NCI-H510A treated with DMSO at 0.1 percent for 48 hours (cell line): ENCODE data around the gene INPP5D.
"Not testable (repeated sequence)": the region's sequence is repeated elsewhere in the genome, so short reads cannot be mapped to it uniquely, and the experiment has no call there.

Experiments used
- DNase-seq: peaks from one replicate; lab custom pipeline; 2025; lab: John Stamatoyannopoulos, UW

Gene INPP5D

DNA sequence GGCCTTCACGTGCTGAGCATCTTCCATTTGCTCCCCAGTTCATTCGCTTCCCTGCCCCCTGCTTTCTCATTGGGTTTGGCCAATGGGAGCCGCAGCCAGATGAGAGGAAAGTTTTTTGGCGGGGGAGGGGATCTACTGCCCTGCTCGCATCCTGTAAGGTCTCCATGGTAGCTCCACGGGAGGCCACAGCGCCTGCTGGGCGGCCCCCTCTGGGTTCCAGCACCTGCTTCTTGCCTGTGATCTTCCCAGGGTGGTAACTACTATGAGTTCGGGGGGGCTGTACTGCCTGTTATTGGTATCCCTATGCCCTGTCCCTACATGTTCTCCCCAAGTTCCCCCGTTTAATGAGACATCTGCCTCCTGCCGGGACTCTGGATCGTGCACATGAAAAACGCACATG lies 57.2 kb downstream of the INPP5D start:
- DNase-seq, result no peak

DNA sequence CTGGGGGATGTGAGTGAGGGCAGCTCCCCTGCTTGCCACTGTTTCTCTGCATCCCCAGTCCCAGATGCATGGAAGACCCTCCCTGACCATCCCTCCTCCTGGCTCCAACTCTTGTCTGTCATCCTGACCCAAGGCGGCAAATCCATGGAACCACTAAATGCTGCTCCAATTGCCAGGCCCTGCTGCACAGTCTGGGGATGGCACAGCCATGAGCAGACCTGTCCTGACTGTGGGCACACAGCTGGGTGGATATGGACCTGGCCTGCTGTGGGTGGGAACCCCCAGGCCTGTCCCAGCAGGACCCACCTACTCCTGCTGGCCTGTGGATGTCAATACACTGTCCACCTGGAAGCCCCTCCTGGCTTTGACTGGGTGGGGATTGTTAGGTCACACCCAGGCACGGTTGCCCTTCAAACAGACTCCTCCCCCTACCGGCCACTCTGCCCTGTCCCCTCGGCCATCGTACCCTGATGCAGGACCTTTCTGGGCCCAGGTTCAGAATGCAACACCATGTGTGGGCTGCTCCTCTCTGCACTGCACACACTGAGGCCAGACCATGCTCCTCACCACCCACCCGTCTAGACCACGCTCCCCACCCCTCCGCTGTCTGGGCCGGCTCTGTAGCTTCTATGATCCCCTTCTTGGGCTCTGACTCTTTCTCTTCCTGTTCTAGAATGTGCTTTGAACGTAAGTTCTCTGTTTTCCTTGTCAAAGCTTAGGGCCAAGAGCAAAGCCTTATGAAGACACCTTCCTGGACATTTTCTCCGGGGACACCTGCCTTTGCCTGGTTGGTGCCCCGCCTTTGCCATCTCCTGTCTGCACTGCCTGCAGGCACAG lies 57.9 kb downstream of the INPP5D start:
- no peak for DNase-seq

DNA sequence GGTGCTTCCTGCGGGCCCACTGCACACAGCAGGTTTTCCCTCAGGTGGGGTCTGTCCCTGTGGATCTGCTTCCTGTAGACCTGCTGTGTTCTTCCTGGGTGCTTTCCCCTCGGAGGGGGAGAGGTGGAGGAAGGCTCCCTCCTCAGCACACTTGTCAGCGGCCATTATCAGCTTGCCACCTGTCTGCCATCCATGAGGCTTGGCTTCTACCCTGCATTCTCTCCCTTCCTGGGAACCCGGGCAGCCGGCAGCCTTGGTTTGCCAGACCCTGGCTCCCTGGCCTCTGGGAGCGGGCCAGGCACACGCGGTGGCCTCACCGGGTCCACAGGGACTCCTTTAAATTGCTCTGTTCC lies 58.5 kb downstream of the INPP5D start:
- DNase-seq, result no peak

DNA sequence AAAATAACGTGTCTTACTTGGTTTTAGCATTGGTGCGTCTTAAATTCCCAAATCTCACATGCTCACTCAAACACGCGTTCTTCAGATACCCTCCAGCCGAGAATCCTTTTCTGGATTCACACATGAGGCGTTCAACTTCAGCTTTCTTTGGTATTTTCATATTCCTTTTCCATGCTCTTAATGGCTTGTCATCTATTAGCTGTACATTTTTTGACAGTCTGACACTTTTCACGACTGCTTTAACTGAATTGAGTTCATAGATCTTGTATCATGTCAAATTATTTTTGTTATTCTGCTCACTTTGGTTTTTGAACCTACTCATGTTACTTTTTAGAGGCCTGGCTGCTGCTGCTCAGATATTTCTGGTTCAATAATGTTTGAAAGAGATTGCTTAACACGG lies 59.0 kb downstream of the INPP5D start:
- DNase-seq, result no peak

DNA sequence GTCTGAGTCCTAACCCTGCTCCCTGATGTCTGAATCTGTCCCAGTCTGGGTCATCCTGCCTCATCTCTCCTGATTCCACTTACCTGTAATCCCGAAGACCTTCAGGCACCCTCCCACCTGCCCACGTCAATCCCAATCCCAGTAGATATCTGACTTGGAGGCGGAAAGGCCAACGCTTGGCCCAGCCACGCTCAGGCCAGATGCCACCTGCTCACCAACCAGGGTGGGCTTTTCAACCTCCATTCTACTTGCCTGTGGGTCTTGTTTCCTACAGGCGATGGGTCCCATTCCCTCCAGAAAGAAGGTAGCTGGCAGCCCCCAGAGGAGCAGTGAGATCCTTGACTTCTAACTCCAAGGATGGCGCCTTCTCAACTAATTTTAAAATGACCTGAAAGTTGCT lies 59.7 kb downstream of the INPP5D start:
- DNase-seq, result no peak

DNA sequence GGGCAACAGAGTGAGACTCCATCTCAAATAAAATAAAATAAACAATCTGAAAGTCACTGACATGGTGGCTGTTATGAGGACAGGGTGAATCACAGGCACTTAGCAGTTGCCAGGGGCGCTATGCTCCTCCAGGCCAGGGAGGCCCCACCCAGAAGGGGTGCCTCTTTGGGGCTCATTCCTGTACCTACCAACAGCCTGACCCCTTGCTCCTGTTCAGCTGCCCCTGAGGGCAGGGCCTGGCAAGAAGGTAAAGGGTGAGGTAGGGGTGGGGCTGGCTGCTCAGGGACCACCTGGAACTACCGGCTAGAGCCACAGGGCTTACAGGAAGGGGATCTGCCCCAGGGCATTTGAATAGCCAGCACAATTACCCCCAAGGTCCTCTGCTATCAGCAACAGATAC lies 60.3 kb downstream of the INPP5D start:
- DNase-seq, result no peak

DNA sequence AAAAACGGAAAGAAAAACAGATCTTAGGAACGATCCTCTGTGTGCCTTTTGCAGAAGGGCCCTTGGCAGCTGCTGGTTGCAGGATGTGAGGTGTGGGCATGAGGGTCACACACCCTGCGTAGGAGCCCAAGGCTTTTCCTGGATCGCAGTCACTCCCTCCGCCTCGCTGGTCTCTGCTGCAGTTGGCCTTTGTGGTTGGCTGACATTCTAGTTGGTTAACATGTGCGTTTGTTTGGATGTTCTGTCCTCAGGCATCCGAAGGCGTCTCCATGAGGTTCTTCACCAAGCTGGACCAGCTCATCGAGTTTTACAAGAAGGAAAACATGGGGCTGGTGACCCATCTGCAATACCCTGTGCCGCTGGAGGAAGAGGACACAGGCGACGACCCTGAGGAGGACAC lies 61.7 kb downstream of the INPP5D start:
- no peak for DNase-seq

DNA sequence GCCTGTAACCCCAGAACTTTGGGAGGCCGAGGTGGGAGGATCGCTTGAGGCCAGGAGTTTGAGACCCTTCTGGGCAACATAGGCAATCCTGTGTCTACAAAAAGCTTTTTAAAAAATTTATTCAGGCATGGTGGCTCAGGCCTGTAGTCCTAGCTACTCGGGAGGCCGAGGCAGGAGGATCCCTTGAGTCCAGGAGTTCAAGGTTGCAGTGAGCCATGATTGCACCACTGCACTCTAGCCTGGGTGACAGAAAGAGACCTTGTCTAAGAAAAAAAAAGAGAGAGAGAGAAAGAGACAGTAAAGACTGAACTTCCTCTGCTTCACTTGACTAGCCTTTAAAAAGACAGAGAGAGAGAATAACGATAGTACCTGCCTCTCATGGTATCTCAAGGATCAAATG lies 62.4 kb downstream of the INPP5D start:
- no peak for DNase-seq

DNA sequence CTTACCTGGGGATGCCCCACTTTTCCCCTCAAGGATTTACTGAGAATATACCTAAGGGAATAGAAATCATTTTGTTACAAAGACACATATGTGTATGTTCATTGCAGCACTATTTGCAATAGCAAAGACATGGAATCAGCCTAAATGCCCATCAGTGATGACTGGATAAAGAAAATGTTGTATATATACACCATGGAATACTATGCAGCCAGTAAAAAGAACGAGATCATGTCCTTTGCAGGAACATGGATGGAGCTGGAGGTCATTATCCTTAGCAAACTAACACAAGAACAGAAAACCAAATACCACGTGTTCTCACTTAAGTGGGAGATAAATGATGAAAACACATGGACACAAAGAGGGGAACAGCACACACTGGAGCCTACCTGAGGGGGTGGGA lies 63.4 kb downstream of the INPP5D start:
- DNase-seq, result not testable (repeated sequence)

DNA sequence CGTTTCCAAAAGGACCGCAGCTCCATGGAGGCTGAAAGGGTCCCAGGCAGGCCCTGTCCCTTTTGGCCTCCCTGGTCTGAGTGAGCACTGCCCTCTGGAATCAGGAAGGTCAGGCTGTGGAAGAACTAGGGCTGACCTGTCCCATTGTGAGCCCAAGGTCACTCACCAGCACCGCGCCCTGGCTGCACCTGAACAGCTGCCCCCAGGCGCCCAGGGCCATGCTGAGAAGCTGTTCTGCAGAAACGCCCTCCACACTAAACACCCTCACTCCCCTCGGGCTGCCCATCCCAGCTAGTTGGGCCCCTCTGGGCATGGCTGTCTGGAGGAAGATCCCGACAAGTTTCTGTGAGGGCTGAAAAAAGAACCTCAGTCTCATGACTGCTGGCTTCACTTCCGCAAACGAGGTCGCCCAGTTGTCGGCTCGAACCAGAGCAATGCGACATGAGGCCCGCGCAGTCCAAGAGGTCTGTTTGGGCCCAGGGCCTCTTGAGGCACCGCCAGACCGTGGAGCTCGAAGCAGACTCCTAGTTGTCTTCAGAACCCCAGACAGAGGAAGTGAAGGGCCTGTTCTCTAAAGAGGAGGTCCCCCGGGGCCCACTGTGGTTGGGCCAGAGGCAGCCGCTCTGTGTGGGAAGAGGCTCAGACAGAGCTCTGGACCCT lies 64.4 kb downstream of the INPP5D start:
- no peak for DNase-seq

DNA sequence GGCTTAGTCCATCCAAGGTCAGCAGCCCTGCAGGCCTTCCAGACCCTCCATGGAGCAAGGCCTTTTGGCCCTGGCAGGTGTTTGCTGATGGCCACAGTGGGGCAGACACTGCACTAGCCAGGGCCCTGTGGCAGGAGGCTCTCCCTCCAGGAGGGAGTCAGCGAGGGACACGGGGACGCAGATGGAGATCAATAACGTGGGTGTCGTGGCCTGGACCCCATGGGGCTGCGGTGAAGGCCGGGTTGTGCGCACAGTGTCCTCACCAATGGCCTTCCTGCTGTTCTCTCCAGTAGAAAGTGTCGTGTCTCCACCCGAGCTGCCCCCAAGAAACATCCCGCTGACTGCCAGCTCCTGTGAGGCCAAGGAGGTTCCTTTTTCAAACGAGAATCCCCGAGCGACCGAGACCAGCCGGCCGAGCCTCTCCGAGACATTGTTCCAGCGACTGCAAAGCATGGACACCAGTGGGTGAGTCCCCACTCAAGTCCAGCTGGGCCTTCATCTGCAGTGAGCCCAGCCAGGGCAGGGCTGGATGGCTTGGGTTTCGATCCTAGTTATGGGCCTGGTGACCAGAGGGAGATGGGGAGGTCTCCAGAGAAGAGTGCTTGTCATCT lies 65.4 kb downstream of the INPP5D start:
- DNase-seq, result no peak

DNA sequence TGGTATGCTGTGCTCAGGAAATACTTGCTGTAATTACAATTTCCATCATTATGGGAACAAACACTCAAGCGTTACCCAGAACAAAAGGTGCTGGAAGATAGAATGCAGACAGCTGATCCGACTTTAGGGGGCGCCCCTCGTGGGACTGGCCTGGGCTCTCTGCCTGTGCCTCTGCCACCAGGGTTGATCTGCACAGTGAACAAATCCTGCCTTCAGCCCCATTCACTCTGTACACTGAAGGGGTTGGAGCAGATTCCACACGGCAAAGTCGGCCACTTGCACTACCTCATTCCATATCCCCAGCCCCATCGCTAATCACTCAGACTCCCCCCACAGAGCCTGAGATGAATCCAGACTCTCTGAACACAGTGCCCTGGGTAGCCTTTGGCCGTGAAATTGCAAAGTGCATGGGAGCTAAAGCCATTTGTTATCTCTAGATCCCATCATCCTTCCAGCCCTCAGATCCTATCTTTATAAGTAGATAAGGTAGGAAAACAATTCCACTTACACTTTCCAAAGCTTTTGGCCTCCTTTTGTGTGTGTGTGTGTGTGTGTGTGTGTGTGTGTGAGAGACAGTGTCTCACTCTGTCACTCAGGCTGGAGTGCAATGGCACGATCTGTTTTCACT lies 69.3 kb downstream of the INPP5D start:
- no peak for DNase-seq

DNA sequence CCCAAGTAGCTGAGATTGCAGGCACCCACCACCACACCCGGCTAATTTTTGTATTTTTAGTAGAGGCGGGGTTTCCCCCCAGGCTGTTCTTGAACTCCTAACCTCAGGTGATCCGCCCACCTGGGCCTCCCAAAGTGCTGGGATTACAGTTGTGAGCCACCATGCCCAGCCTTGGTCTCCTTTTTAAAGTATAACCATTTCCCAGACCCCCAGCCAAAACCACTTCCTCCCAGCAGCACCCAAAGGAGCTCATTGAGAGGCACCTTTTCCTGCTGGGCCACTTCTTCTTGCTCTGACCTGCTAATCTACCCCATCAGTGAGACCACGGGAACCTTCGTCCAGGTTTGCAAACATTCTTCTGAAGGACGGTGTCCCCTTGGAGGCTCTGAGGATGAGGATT lies 69.9 kb downstream of the INPP5D start:
- no peak for DNase-seq

DNA sequence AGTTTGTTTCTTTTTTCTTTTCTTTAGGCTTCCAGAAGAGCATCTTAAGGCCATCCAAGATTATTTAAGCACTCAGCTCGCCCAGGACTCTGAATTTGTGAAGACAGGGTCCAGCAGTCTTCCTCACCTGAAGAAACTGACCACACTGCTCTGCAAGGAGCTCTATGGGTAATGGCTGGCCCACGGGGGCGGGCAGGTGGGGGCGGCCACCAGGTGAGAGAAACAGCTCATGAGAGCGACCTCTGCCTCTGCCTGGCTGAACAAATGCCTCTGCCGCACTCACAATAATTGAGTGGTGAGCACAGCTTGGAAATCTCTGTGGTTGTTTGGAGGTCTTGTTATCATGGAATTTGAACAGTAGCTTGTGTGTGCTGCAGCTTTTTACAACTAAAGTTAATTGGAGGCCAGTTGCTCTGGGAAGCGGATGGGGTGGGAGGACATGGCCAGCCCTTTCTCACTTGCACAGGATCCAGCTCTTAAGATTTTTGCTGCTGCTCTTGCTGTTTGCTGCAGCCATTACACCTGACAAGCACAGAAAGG lies 70.4 kb downstream of the INPP5D start:
- no peak for DNase-seq

DNA sequence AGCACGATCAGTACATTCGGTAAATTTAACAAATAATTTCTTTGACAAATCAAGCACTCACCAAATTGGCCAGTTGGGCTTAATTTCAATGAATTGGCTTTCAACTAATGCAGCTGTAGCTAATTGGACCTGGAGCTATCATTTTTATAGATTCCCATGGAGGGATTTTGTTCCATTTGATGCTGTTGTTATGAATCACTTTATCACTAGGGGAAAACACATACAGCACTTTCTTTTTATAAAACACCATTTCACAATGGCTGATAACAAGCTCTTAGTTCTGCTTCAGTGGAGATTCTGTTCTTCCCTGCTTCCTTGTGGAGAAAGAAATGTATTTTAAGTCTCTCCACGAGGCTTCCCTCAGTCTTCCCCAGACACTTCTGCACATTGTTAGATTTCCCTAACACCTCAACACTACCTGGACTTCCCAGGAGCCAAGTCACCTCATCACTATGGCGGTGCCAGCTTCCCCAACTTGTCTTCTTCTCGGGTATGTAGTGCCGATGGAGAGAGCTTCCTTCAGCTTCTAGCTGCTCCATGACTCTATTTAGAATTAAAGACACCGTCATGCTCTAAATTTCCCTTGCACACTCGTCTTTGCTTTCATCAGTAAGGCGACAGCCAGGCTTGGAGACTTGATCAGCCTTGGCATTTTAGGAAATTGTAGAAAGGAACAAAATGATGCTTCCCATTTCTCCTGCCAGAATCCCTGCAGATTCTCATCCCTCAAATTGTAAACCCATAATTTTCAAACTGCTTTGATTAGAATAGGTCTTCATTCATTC lies 72.0 kb downstream of the INPP5D start:
- no peak for DNase-seq

DNA sequence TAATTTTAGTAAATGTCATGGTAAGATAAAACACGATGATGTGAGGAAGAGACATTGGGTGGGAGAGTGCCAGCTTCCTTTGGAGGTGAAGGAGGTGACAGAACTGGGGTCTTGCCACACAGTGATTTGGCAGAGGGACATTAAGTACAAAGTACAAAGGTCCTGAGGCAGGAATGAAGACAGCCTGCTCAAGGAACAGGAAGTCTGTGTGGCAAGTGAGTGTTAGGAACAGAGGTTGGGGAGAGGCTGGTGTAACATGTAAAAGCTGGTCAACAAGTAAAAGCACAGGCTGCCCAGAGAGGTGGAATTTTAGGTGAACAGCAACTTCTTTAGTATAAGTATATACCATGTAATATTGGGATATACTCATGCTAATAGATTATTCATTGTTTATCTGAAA lies 73.1 kb downstream of the INPP5D start:
- no peak for DNase-seq

DNA sequence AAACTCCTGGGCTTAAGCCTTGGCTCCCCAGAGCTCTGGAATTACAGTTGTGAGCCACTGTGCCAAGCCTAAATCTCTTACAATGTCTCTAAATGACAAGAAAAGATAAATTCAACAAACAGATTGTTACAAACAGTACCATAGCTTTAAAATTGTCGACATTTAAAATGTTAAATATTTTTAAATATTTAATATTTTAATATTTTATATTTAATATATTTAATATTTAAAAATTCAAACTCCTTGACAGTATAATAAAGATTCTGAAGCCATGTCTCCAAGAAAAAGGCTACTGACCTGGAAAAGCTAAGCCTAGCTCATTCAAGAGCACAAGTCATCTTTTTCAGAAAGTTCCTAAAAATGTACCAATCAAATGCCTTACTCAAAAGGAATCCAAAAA lies 75.3 kb downstream of the INPP5D start:
- no peak for DNase-seq

DNA sequence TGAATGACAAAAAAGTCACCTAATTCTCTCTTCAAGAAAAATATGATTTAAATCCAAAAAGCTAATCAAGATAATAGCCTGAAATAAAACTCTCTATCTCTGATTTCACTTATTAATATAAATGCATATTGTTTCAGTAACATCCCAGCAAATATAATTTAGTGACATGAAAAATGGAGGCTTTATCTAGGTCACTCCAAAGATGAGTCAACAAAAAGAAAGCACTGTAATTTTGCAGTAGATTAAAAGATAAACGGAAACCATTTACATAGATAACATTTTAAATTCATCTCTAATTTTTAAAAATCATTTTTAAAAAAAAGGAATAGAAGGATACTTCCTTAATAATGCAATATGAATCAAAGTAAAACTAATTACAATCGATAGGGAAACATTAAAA lies 76.9 kb downstream of the INPP5D start:
- no peak for DNase-seq

DNA sequence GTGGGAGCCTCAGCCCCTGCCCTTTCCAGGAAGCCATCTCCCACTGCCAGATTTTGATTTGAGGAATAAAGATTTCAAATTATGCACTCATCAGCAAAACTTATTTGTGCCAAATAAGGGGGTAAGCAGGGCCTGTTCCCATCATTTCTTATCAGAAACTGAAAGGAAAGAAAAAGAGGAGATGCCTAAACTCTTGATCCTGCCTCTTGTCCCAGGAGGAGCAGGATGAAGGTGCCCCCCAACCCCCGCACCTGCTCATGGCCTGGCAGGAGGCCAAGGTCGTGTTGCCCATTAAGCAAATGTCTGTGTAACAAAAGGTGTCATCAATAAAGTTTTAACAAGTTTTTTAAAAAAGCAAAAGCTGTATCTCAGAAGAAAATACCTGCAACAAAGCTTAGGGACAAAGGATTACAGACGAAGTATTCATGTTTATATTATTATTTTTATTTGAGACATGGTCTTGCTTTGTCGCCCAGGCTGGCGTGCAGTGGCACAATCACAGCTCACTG lies 80.0 kb downstream of the INPP5D start:
- no peak for DNase-seq

DNA sequence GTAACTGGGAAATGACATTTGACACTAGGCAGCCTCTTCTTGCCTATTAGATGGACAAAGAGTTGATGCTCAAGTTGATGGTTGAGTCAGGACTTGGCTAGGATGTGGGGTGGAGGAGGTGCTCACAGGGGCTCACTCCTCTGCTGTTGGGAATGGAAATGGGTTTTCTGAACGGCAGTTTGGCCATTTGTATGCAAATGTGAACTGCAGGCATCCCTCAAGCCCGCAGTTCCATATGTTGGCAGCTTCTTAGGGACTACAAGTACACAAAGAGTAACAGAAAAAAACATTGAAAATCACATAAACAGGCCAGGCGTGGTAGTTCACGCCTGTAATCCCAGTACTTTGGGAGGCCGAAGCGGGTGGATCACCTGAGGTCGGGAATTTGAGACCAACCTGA lies 80.8 kb downstream of the INPP5D start:
- DNase-seq, result no peak

DNA sequence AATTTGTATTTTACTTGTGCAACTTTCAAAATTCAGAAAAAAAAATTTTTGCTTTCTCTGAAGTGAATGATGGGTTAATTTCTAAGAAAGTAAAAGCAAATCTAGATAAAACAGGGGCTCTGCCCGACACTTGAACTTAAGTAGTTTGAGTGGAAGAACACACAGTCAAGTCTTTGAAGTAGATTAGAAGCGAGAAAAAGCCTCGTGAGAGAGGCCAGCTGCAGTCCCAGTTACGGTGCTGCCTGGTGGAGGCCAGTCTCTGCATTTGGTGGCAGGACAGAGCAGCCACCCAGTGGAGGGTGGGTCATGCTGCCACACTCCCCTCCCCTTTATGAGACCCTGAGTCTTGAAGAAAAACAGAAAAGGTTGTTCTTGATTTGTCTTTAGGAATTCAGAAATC lies 81.8 kb downstream of the INPP5D start:
- DNase-seq, result no peak
